AG04450 (cell line): Measurements from ENCODE around the gene KIAA1671. TPM values are rescaled to one million over a fixed set of nuclear protein-coding genes. Genes with fewer than 3 reads are reported as not detected.

ENCODE experiments used
- CTCF ChIA-PET: fragments of 300-600, 350-600 bp; formaldehyde crosslinking; extraction: SDS; loops from one replicate; lab custom pipeline; 2022; ENCODE audit warnings: antibody characterized with exemption, inconsistent platforms; lab: Charles Lee
- POLR2A ChIA-PET: fragments of 350-600 bp; formaldehyde crosslinking; extraction: SDS; loops from one replicate; lab custom pipeline; 2021; ENCODE audit warnings: antibody characterized with exemption, inconsistent platforms; lab: Yijun Ruan, JAX
- DNase-seq: peaks from one replicate; pipeline ENCODE4 v3.0.0-alpha.2; 2011; ENCODE audit warnings: low read depth, low spot score
- H3K27ac ChIP-seq: one replicate; pipeline ENCODE4 v1.5.1; 2012; ENCODE audit warnings: low read depth, low read length, control low read depth
- H3K27me3 ChIP-seq: one replicate; pipeline ENCODE4 v1.6.0; 2012; ENCODE audit warnings: low read length; ENCODE audit not compliant: control insufficient read depth, insufficient read depth
- H3K4me3 ChIP-seq: 2 replicates; pipeline ENCODE4 v1.5.1; 2011; ENCODE audit warnings: mild to moderate bottlenecking, low read depth, low read length, control low read depth
- H3K9me3 ChIP-seq: 2 replicates; pipeline ENCODE4 v1.5.1; 2012; ENCODE audit warnings: low read length; ENCODE audit not compliant: control insufficient read depth, insufficient read depth
- CTCF ChIP-seq: IDR thresholded peaks from 2 replicates; pipeline ENCODE4 v1.5.1; 2011; ENCODE audit warnings: low read depth, low read length, control low read depth, inconsistent platforms
- polyA plus RNA-seq: library from polyadenylated mRNA; depleted of rRNA; stranded (reverse); fragments of >200 nt; gene quantifications from 2 replicates; pipeline ENCODE4 v1.2.3, GENCODE V29; 2011

The KIAA1671 gene
- polyA plus RNA-seq, 1 experiment, result 0.02 TPM

- Histone ChIP-seq H3K4me3 (no peak overlapping the region), H3K27ac (no peak overlapping the region), H3K9me3 (no peaks in the 10 kb centered on the region; the same call in 1 of the 2 replicates), H3K27me3 (no peaks in the 10 kb centered on the region)
- CTCF ChIA-PET, result no interaction called here
- no peak for DNase-seq
- TF ChIP-seq CTCF, result no peak
- POLR2A ChIA-PET, result no interaction called here
These were observed 40.4 kb downstream of the KIAA1671 start for GRCh38 chr22:24992946-24993345.

GRCh38 chr22:24994070-24994763, 41.7 kb downstream of the KIAA1671 start:
- no peak for DNase-seq
- CTCF ChIA-PET, result no interaction called here

DNA sequence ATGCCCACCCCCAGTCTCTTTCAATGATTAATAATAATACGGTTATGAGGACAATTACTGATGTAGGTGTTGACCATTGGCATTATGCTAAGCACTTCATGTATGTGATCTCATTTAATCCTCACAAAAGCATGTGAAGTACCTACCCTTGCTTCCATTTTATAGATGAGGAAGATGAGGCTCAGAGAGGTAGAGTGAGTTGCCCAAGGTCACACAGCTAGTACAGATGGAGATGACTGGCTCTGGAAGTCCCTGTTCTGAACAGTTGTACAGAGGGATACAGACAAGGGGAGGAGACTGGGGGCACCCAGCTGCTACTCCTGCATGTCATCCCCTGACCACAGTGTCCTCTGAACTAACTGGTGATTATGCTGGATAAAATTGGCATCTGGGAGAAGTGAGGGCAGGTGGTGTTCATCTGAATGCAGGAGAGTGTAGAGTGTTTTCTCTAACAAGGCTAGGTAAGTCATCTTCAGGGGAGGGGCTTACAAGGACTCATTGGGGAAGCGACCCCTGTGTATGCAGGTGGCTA, 43.2 kb downstream of the KIAA1671 start:
- Histone ChIP-seq H3K27ac (no peak overlapping the region), H3K4me3 (no peak overlapping the region), H3K9me3 (no peaks in the 10 kb centered on the region), H3K27me3 (no peaks in the 10 kb centered on the region)
- ChIA-PET CTCF (no interaction called here), POLR2A (no interaction called here)
- TF ChIP-seq CTCF, result no peak
- no peak for DNase-seq

More at GRCh38 chr22:24994070-24994763, 41.7 kb downstream of the KIAA1671 start:
- POLR2A ChIA-PET, result no interaction called here
- Histone ChIP-seq H3K27ac (no peak overlapping the region), H3K27me3 (no peaks in the 10 kb centered on the region), H3K4me3 (no peak overlapping the region), H3K9me3 (no peaks in the 10 kb centered on the region; the same call in 1 of the 2 replicates)
- TF ChIP-seq CTCF, result no peak

DNA sequence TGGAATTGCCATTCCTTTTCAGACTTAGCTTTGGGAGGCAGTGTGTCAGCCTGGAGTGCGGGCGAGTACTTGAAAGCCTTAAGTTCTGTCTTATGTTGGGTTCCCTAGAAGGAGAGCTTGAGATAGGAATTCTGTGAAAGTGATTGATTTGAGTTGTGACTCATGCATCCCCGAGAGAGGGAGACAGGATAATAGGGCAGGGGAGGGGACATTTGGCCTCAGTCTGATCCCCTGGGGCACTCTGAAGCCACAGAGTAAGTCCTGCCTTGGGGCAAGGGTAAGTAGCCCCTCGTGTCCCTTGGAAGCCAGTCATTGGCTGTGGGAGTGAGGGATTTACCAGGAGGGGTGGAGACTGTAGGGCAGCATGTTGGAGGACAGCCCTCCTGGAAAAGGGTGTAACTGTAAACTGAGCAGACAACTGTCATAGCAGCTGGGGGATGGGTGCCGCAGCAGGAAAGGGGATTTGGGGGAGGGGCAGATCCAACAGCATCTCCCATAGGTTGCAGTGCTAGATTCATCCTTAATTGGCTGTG, 44.0 kb downstream of the KIAA1671 start:
- Histone ChIP-seq H3K4me3 (no peak overlapping the region), H3K27me3 (no peaks in the 10 kb centered on the region), H3K27ac (no peak overlapping the region), H3K9me3 (no peaks in the 10 kb centered on the region)
- POLR2A ChIA-PET, result no interaction called here
- DNase-seq, result no peak
- CTCF ChIA-PET, result no interaction called here
- no peak for TF ChIP-seq CTCF

GRCh38 chr22:24997023-24997422, 44.5 kb downstream of the KIAA1671 start:
- no peak for DNase-seq
- Histone ChIP-seq H3K27ac (no peak overlapping the region), H3K9me3 (no peaks in the 10 kb centered on the region), H3K4me3 (no peak overlapping the region), H3K27me3 (no peaks in the 10 kb centered on the region)
- POLR2A ChIA-PET, result no interaction called here
- TF ChIP-seq CTCF, result no peak
- CTCF ChIA-PET, result no interaction called here
